AG04449 (cell line): ENCODE results near the gene KIF22.

Experiments used
- CTCF ChIA-PET: fragments of 350-600 bp; formaldehyde crosslinking; extraction: SDS; loops from one replicate; lab custom pipeline; 2021; ENCODE audit warnings: antibody characterized with exemption; lab: Yijun Ruan, JAX
- POLR2A ChIA-PET: fragments of 400-600, 350-600 bp; formaldehyde crosslinking; extraction: SDS; loops from one replicate; lab custom pipeline; 2020; ENCODE audit warnings: antibody characterized with exemption, inconsistent platforms; lab: Yijun Ruan, JAX
- DNase-seq: peaks from one replicate; pipeline ENCODE4 v3.0.0-alpha.2; 2010; ENCODE audit warnings: low read depth, low spot score
- H3K4me3 ChIP-seq: 2 replicates; pipeline ENCODE4 v1.5.1; 2011; ENCODE audit warnings: low read depth, mild to moderate bottlenecking, control low read depth, low read length
- TF ChIP-seq, protein P1 (sequence below): IDR thresholded peaks from one replicate; pipeline ENCODE4 v1.5.1; 2011; ENCODE audit warnings: mild to moderate bottlenecking, moderate library complexity, low read length, control low read depth, inconsistent platforms; ENCODE audit not compliant: insufficient read depth; ENCODE audit errors: missing control alignments

Gene KIF22

DNA sequence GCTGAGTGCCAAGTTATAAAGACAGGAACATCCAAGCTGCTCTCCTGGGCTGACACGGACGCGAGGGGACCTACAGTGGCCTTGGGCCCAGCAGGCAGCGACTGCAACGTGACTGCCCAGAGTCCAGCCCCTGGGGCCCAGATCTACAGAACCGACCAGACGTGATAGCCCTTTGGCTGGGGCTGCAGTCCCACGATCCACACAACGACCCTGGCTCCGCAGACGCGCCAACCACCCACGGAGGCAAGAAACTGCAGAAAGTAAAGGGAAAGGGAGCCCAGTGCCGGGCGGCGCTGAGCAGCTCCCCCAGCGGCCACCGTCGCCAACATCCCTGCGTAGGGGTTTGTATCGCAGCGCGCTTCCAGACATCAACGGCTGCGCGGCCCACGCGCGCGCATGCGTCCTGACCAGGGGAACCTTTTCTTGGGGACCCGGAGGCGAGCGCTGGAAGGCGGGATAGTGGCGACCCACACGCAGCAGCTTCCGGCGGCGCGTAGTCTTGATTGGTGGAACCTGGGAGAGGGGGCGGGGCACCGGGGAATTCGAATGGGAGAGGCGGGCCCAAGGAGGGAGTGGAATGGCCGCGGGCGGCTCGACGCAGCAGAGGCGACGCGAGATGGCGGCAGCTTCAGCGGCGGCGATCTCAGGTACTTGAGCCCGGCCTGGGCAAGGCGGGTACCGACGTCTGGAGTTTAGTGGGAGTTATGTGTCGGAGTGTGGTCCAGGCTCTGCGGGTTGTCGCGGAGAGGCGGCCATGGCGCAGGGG, at the start of gene KIF22:
TSS of gene KIF22 (plus strand) at position 569 of the 766 bp plus-strand sequence. CDS start at position 578, 9 bp downstream.
- TF ChIP-seq, protein P1, sequence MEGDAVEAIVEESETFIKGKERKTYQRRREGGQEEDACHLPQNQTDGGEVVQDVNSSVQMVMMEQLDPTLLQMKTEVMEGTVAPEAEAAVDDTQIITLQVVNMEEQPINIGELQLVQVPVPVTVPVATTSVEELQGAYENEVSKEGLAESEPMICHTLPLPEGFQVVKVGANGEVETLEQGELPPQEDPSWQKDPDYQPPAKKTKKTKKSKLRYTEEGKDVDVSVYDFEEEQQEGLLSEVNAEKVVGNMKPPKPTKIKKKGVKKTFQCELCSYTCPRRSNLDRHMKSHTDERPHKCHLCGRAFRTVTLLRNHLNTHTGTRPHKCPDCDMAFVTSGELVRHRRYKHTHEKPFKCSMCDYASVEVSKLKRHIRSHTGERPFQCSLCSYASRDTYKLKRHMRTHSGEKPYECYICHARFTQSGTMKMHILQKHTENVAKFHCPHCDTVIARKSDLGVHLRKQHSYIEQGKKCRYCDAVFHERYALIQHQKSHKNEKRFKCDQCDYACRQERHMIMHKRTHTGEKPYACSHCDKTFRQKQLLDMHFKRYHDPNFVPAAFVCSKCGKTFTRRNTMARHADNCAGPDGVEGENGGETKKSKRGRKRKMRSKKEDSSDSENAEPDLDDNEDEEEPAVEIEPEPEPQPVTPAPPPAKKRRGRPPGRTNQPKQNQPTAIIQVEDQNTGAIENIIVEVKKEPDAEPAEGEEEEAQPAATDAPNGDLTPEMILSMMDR, result peak; percentile 87
- DNase-seq, result peak; percentile 89
- peak within 1 kb of the TSS; percentile 96 for H3K4me3 ChIP-seq
- CTCF ChIA-PET, result interaction anchor here (0.6 to 3.7 kb wide), 17 partner anchors 9 to 265 kb away, joined by 3 to 27 read pairs (median 5); partner anchors contain the start of genes ASPHD1, PAGR1, TLCD3B and ZG16
- POLR2A ChIA-PET, result interaction anchor here (0.8 to 1.4 kb wide), 4 partner anchors 10 to 263 kb away, joined by 3 to 6 read pairs (median 4); no protein-coding TSS in a partner anchor

GRCh38 chr16:29742683-29743275, 47.8 kb upstream of the KIF22 start:
- DNase-seq, result no peak
- ChIA-PET POLR2A (no interaction called here), CTCF (interaction anchor here (0.6 to 1.8 kb wide), 2 partner anchors 13 to 43 kb away, joined by 3 to 5 read pairs; no protein-coding TSS in a partner anchor)

DNA sequence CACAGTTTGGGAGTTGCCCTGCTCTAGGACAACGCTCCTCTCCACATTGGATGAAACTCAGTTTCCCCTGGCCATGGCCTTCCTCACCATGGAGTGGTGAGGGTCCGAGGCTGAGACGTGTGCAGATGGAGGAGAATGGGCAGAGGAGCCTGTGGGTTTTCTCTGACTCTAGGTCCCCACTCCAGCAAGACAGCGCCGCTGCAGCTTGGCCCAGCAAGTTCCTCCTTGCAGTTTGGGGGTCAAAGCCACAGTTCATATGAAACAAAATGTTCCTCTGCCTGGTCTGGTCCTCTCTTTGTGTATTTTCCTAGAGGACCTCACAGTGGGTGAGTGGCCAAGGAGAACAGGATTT, 47.1 kb upstream of the KIF22 start:
- TF ChIP-seq, protein P1, result no peak
- no peak for DNase-seq
- ChIA-PET CTCF (interaction anchor here (0.6 to 1.8 kb wide), 2 partner anchors 14 to 43 kb away, joined by 3 to 5 read pairs; no protein-coding TSS in a partner anchor), POLR2A (no interaction called here)
- no peak overlapping the region for H3K4me3 ChIP-seq

More at GRCh38 chr16:29742683-29743275, 47.8 kb upstream of the KIF22 start:
- no peak overlapping the region for H3K4me3 ChIP-seq
- TF ChIP-seq, protein P1, result no peak

- CTCF ChIA-PET, result interaction anchor here (0.7 to 1.8 kb wide), 2 partner anchors 14 to 42 kb away, joined by 3 to 5 read pairs; no protein-coding TSS in a partner anchor
- DNase-seq, result no peak
- no peak overlapping the region for H3K4me3 ChIP-seq
- POLR2A ChIA-PET, result no interaction called here
- TF ChIP-seq, protein P1, result no peak
These were observed 46.6 kb upstream of the KIF22 start for GRCh38 chr16:29743827-29744531.

DNA sequence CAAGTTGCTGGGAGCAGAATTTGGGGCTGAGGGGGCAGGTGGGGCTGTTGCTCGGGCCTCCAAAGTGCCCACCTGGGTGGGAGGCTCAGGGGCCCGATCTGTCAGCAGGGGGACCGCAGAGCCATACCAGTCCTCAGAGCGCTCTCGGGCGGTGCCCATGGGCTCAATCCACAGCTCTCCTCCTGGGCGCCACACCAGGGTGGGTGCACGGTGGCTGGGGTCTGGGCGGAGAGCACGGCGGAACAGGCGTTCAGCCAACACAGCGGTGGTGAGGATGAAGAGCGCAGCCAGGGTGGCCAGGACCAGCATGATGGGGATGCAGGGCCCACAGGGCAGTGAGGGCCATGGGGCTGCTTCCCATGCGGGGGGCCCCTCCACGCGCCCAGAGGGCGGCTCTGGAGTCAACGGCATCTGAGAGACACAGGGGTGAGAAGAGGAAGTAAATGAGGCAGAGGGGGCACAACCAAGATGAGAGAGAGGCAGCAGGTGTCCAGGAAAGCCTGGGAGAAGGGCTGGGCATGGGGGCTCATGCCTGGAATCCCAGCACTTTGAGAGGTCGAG, 45.9 kb upstream of the KIF22 start:
- DNase-seq, result no peak
- H3K4me3 ChIP-seq, result no peak overlapping the region
- TF ChIP-seq, protein P1, result no peak
- POLR2A ChIA-PET, result no interaction called here
- CTCF ChIA-PET, result interaction anchor here (0.7 to 1.8 kb wide), 2 partner anchors 15 to 41 kb away, joined by 3 to 5 read pairs; no protein-coding TSS in a partner anchor
